Raji (cell line): Measurements from ENCODE around the gene PTPRM.

ENCODE experiments used
- POLR2A ChIP-seq: IDR thresholded peaks from 2 replicates; pipeline ENCODE4 v1.6.1; 2011; ENCODE audit warnings: low read depth, low read length, control low read depth; ENCODE audit not compliant: insufficient read depth

PTPRM gene

GRCh38 chr18:7566567-7567473, at the start of gene PTPRM:
TSS of gene PTPRM (plus strand) at chr18:7567316. CDS start at chr18:7567819, 503 bp downstream.
- TF ChIP-seq POLR2A = no peak

GRCh38 chr18:7517852-7518251, 49.3 kb upstream of the PTPRM start:
- TF ChIP-seq POLR2A = no peak

GRCh38 chr18:7520200-7520785, 46.8 kb upstream of the PTPRM start:
- TF ChIP-seq POLR2A = no peak

GRCh38 chr18:7521226-7521856, 45.8 kb upstream of the PTPRM start:
- no peak for TF ChIP-seq POLR2A

- TF ChIP-seq POLR2A = no peak
Measured at GRCh38 chr18:7523772-7524171, 43.3 kb upstream of the PTPRM start.

GRCh38 chr18:7524786-7525185, 42.3 kb upstream of the PTPRM start:
- TF ChIP-seq POLR2A = no peak

- TF ChIP-seq POLR2A = no peak
Measured at GRCh38 chr18:7532942-7533341, 34.2 kb upstream of the PTPRM start.

- TF ChIP-seq POLR2A = no peak
Measured at GRCh38 chr18:7535436-7536205, 31.5 kb upstream of the PTPRM start.

GRCh38 chr18:7537145-7537544, 30.0 kb upstream of the PTPRM start:
- no peak for TF ChIP-seq POLR2A

GRCh38 chr18:7541835-7542234, 25.3 kb upstream of the PTPRM start:
- no peak for TF ChIP-seq POLR2A

GRCh38 chr18:7544686-7545085, 22.4 kb upstream of the PTPRM start:
- no peak for TF ChIP-seq POLR2A

- no peak for TF ChIP-seq POLR2A
Measured at GRCh38 chr18:7545734-7546133, 21.4 kb upstream of the PTPRM start.

- TF ChIP-seq POLR2A = no peak
Measured at GRCh38 chr18:7548221-7548620, 18.9 kb upstream of the PTPRM start.

GRCh38 chr18:7548721-7549120, 18.4 kb upstream of the PTPRM start:
- no peak for TF ChIP-seq POLR2A

GRCh38 chr18:7557973-7558372, 9.1 kb upstream of the PTPRM start:
- no peak for TF ChIP-seq POLR2A
